ENCODE results near the gene UBTD2. TPM values are rescaled to one million over a fixed set of nuclear protein-coding genes. Genes with fewer than 3 reads are reported as not detected.

The UBTD2 gene
- total RNA-seq, 1 donor from 2014 or later: 30.1 TPM

DNA sequence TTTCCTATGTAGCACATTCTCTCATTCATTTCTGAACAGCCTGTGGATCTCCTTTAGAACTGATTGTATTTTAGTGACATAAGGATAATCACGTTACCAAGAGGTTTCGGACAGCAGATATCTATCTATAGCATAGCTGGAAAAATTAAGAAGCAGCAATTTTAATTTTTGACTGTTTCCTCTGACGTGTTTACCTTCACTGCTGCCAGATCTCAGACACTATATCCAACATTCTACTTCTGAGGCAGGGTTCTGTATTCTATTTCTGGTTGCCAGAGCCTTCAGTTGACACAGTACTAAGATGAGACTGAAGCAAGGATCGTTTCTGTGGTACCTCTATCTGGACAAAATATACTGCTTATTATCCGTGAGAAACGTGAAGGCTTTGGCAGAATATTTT, 89.7 kb downstream of the UBTD2 start, which contains the start of gene EFCAB9:
Gene EFCAB9, plus strand, starts transcription at position 301 of the 400 bp plus-strand sequence. Its CDS starts 1 bp downstream, at position 302.
- Histone ChIP-seq H3K36me3 (ENCODE audit: control insufficient read depth, insufficient read depth, low read length) (no peaks in the 10 kb centered on the region), H3K27me3 (ENCODE audit: control insufficient read depth, insufficient read depth, low read length) (no peaks in the 10 kb centered on the region), H3K4me3 (ENCODE audit: low read depth, low read length) (no peak within 1 kb of the TSS)
- no peak for DNase-seq (ENCODE audit: low read depth)
- TF ChIP-seq CTCF (IDR thresholded peaks at IDR 0.05; ENCODE audit: insufficient read depth, low read length, poor library complexity, severe bottlenecking): no peak

DNA sequence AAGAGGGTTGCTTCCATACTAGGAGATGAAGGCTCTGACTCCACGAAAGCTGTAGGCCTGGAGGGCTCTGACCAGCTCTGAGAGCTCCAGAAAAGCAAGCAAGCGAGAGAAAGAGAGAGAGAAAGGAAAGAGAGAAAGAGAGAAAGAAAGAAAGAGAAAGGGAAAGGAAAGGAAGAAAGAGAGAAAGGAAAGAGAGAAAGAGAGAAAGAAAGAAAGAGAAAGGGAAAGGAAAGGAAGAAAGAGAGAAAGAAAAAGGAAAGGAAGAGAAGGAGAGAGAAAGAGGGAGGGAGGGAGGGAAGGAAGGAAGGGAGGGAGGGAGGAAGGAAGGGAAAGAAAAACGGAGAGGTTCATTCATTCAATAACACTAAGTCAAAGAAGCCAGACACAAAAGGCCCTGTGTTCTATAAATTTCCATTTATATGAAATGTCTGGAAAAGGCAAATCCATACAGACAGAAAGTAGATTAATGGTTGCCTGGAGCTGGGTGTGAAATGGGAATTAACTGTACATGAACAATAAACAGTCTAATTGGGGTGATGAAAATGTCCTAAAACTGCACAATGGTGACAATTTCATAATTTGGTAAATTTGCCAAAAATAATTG, 93.8 kb downstream of the UBTD2 start:
- no peak for DNase-seq (ENCODE audit: low read depth)
- Histone ChIP-seq H3K36me3 (ENCODE audit: control insufficient read depth, insufficient read depth, low read length) (no peaks in the 10 kb centered on the region), H3K4me3 (ENCODE audit: low read depth, low read length) (no peak overlapping the region), H3K27me3 (ENCODE audit: control insufficient read depth, insufficient read depth, low read length) (no peaks in the 10 kb centered on the region)
- TF ChIP-seq CTCF (IDR thresholded peaks at IDR 0.05; ENCODE audit: insufficient read depth, low read length, poor library complexity, severe bottlenecking): no peak

DNA sequence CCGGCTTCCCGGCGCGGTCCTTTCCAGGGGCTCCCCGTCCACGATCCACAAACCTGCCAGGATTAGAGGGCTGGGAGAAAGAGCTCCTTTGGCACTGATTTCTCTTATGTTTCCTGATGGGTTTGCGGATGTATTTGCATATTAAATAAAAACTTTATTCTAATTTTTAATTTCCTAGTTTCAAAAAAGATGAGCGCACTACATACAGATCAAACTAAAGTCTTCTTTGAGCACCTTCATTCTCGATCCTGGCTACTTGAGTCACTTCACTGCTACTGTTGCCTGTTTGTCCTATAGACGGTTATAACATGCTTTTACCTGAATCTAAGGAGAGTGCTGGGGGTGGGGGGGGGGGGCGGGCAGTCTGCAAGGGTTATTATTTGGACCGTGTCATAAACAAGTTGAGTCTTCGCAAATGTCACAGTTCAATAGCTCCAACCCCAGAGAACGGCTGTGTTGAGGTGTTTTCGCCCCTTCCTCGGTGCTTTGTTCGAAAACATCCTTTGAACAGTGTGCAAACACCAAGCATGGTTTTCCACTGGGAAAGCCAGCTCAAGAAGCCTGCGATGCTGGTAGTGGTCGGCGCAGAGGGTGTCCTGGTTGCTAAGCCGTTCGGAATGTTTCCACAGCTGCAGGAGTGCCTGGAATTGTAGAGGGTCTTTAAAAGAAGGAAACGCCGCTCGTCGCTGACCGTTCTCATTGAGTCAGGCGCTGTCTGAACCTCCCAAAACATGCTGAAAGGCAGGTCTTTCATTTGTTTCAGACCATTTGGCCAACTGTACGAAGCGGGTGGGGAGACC, 94.5 kb downstream of the UBTD2 start:
- no peak for TF ChIP-seq CTCF (IDR thresholded peaks at IDR 0.05; ENCODE audit: insufficient read depth, low read length, poor library complexity, severe bottlenecking)
- no peak for DNase-seq (ENCODE audit: low read depth)
- H3K27me3 ChIP-seq (ENCODE audit: control insufficient read depth, insufficient read depth, low read length): no peaks in the 10 kb centered on the region
- no peaks in the 10 kb centered on the region for H3K36me3 ChIP-seq (ENCODE audit: control insufficient read depth, insufficient read depth, low read length)
- peak overlapping the region; percentile 93 for H3K4me3 ChIP-seq (ENCODE audit: low read depth, low read length)

DNA sequence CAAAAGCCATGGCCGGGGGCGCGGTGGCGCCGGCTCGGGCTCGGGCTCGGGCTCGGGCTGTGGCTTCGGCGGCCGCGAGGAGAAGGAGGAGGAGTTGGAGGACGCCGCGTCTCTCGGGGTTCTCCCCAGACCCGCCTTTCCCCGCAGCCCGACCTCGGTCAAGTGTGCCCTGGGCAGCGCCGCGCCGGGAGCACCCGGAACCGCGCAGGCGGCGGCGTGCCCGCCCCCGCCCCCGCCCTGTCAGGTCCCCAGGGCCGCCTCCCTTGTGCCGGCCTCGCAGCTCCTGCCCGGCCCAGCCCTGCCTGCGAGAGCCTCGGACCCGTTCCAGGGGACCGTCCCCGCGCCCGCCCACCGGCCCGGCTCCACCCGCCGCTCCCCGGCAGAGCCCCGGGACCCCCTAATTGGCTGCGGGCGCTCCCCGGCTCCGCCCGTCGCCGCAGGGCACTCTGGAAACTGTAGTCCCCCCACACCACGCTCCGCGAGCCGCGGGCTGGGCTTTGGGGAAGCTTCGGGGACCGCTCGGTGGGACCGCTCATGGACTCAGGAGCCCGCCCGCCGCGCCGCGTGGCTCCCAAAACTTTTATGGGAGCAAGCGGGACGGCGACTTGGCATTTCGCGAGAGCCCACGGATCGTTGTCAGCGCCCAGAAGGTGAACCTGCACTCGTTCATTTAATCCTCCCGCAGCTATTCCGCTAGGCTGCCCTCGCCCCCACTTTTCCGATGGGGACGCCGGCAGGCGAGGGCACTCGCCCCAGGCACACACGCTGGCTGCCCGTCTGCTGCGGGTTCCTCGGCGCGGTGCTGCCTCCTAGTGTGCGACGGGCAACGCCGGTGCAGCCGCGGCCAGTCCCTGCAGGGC, 95.3 kb downstream of the UBTD2 start, which contains the start of gene STK10:
Gene STK10, minus strand, starts transcription at position 192 of the 860 bp plus-strand sequence. Its CDS starts 182 bp downstream, at position 10.
- TF ChIP-seq CTCF (IDR thresholded peaks at IDR 0.05; ENCODE audit: insufficient read depth, low read length, poor library complexity, severe bottlenecking): peak; percentile 80
- H3K4me3 ChIP-seq (ENCODE audit: low read depth, low read length): peak within 1 kb of the TSS; percentile 93
- no peak for DNase-seq (ENCODE audit: low read depth)

GRCh38 chr5:172187118-172188032, 96.2 kb downstream of the UBTD2 start:
- no peak for DNase-seq (ENCODE audit: low read depth)
- TF ChIP-seq CTCF (IDR thresholded peaks at IDR 0.05; ENCODE audit: insufficient read depth, low read length, poor library complexity, severe bottlenecking): no peak

More for the DNA sequence above, 95.3 kb downstream of the UBTD2 start, which contains the start of gene STK10:
- H3K27me3 ChIP-seq (ENCODE audit: control insufficient read depth, insufficient read depth, low read length): no peaks in the 10 kb centered on the region
- no peaks in the 10 kb centered on the region for H3K36me3 ChIP-seq (ENCODE audit: control insufficient read depth, insufficient read depth, low read length)

More at GRCh38 chr5:172187118-172188032, 96.2 kb downstream of the UBTD2 start:
- Histone ChIP-seq H3K36me3 (ENCODE audit: control insufficient read depth, insufficient read depth, low read length) (no peaks in the 10 kb centered on the region), H3K4me3 (ENCODE audit: low read depth, low read length) (peak overlapping the region; percentile 93), H3K27me3 (ENCODE audit: control insufficient read depth, insufficient read depth, low read length) (no peaks in the 10 kb centered on the region)

All from kidney epithelial cell (primary cell).